SJCRH30 (cell line): ENCODE measurements around the gene SPAG7. TPM values are rescaled to one million over a fixed set of nuclear protein-coding genes. Genes with fewer than 3 reads are reported as not detected.

ENCODE experiments used
- DNase-seq, 2 experiments: peaks; one replicate each; pipeline ENCODE4 v3.0.0-alpha.2; 2015 to 2020
- H3K27ac ChIP-seq: fragments of 250-450 bp; sonication (Bioruptor Pico); 2 replicates; pipeline ENCODE4 v1.5.1; 2020; ENCODE audit warnings: mild to moderate bottlenecking, moderate library complexity
- H3K27me3 ChIP-seq: fragments of 250-450 bp; sonication (Bioruptor Pico); 2 replicates; pipeline ENCODE4 v1.5.1; 2020; ENCODE audit warnings: mild to moderate bottlenecking, moderate library complexity
- H3K36me3 ChIP-seq: fragments of 250-450 bp; sonication (Bioruptor Pico); 2 replicates; pipeline ENCODE4 v1.5.1; 2020; ENCODE audit warnings: mild to moderate bottlenecking, moderate library complexity
- H3K4me1 ChIP-seq: fragments of 250-450 bp; sonication (Bioruptor Pico); 2 replicates; pipeline ENCODE4 v1.5.1; 2020; ENCODE audit warnings: mild to moderate bottlenecking, moderate library complexity
- H3K4me3 ChIP-seq: fragments of 250-450 bp; sonication (Bioruptor Pico); 2 replicates; pipeline ENCODE4 v1.5.1; 2020; ENCODE audit warnings: mild to moderate bottlenecking, moderate library complexity
- H3K9me3 ChIP-seq: fragments of 250-450 bp; sonication (Bioruptor Pico); replicated peaks from 2 replicates; pipeline ENCODE4 v1.5.1; 2020; ENCODE audit warnings: mild to moderate bottlenecking, moderate library complexity
- total RNA-seq: library from RNA; depleted of rRNA; stranded (reverse); fragments of >200 nt; shearing (Covaris generic); gene quantifications from 2 replicates; pipeline ENCODE4 v1.2.3, GENCODE V29; 2014

SPAG7 gene
- total RNA-seq, 1 experiment from 2014 or later, result 36.8 TPM

- Histone ChIP-seq H3K4me3 (peak overlapping the region; percentile 96), H3K27me3 (no peaks in the 10 kb centered on the region), H3K9me3 (no peaks in the 10 kb centered on the region), H3K36me3 (peaks cover 40% of the 10 kb centered on the region), H3K4me1 (peaks cover 30% of the 10 kb centered on the region), H3K27ac (peak overlapping the region; percentile 98)
- DNase-seq, result peak; percentile 81 to 85
These were observed 18.1 kb downstream of the SPAG7 start for GRCh38 chr17:4949321-4950074.

- Histone ChIP-seq H3K9me3 (no peaks in the 10 kb centered on the region), H3K27ac (peak overlapping the region; percentile 98), H3K4me3 (peak overlapping the region; percentile 96), H3K36me3 (peaks cover 40% of the 10 kb centered on the region), H3K4me1 (peaks cover 26% of the 10 kb centered on the region), H3K27me3 (no peaks in the 10 kb centered on the region)
- peak; percentile 74 to 76 for DNase-seq
These were observed 18.7 kb downstream of the SPAG7 start for GRCh38 chr17:4948931-4949320.

- Histone ChIP-seq H3K4me3 (peak within 1 kb of the TSS; percentile 96), H3K4me1 (peaks cover 20% of the 10 kb centered on the region), H3K9me3 (no peaks in the 10 kb centered on the region), H3K27me3 (no peaks in the 10 kb centered on the region), H3K36me3 (peaks cover 40% of the 10 kb centered on the region), H3K27ac (peak within 1 kb of the TSS; percentile 98)
- DNase-seq, result peak; percentile 80 to 85
These were observed 19.3 kb downstream of the SPAG7 start, which contains the start of gene PFN1 for GRCh38 chr17:4948166-4948930. PFN1 (minus strand) TSS chr17:4948530; CDS start chr17:4948394, 136 bp downstream.

- Histone ChIP-seq H3K4me1 (peaks cover 14% of the 10 kb centered on the region), H3K36me3 (peaks cover 40% of the 10 kb centered on the region), H3K27ac (peak overlapping the region; percentile 98), H3K27me3 (no peaks in the 10 kb centered on the region), H3K4me3 (peak overlapping the region; percentile 96), H3K9me3 (no peaks in the 10 kb centered on the region)
- DNase-seq, result peak; percentile 62 to 75
These were observed 20.0 kb downstream of the SPAG7 start for GRCh38 chr17:4947411-4948165.

- Histone ChIP-seq H3K27me3 (no peaks in the 10 kb centered on the region), H3K4me3 (peak overlapping the region; percentile 96), H3K4me1 (peaks cover 12% of the 10 kb centered on the region), H3K27ac (peak overlapping the region; percentile 98), H3K9me3 (no peaks in the 10 kb centered on the region), H3K36me3 (peaks cover 40% of the 10 kb centered on the region)
- no peak for DNase-seq
These were observed 20.6 kb downstream of the SPAG7 start for GRCh38 chr17:4947010-4947410.

- peaks cover 12% of the 10 kb centered on the region for H3K4me1 ChIP-seq
- H3K36me3 ChIP-seq, result peaks cover 40% of the 10 kb centered on the region
- H3K27ac ChIP-seq, result peak overlapping the region; percentile 98
- no peak for DNase-seq
- H3K27me3 ChIP-seq, result no peaks in the 10 kb centered on the region
- H3K9me3 ChIP-seq, result no peaks in the 10 kb centered on the region
- H3K4me3 ChIP-seq, result peak overlapping the region; percentile 96
These were observed 21.2 kb downstream of the SPAG7 start for GRCh38 chr17:4946312-4946976.

GRCh38 chr17:4945944-4946280, 21.7 kb downstream of the SPAG7 start:
- peaks cover 40% of the 10 kb centered on the region for H3K36me3 ChIP-seq
- peak overlapping the region; percentile 96 for H3K4me3 ChIP-seq
- peak overlapping the region; percentile 98 for H3K27ac ChIP-seq

GRCh38 chr17:4945176-4945943, 22.3 kb downstream of the SPAG7 start:
- Histone ChIP-seq H3K4me3 (peak overlapping the region; percentile 96), H3K27me3 (no peaks in the 10 kb centered on the region), H3K4me1 (peaks cover 12% of the 10 kb centered on the region), H3K36me3 (peaks cover 40% of the 10 kb centered on the region), H3K27ac (peak overlapping the region; percentile 98), H3K9me3 (no peaks in the 10 kb centered on the region)
- DNase-seq, result peak; percentile 81

More at GRCh38 chr17:4945944-4946280, 21.7 kb downstream of the SPAG7 start:
- Histone ChIP-seq H3K27me3 (no peaks in the 10 kb centered on the region), H3K9me3 (no peaks in the 10 kb centered on the region), H3K4me1 (peaks cover 12% of the 10 kb centered on the region)
- DNase-seq, result peak; percentile 77 to 92

GRCh38 chr17:4944554-4945175, 23.0 kb downstream of the SPAG7 start:
- no peaks in the 10 kb centered on the region for H3K9me3 ChIP-seq
- no peak overlapping the region for H3K4me3 ChIP-seq
- H3K27ac ChIP-seq, result peak overlapping the region; percentile 98
- no peaks in the 10 kb centered on the region for H3K27me3 ChIP-seq
- H3K36me3 ChIP-seq, result peaks cover 40% of the 10 kb centered on the region
- no peak for DNase-seq
- H3K4me1 ChIP-seq, result peaks cover 12% of the 10 kb centered on the region

GRCh38 chr17:4944163-4944553, 23.5 kb downstream of the SPAG7 start:
- H3K4me1 ChIP-seq, result peaks cover 12% of the 10 kb centered on the region
- no peak for DNase-seq
- no peak overlapping the region for H3K27ac ChIP-seq
- H3K4me3 ChIP-seq, result no peak overlapping the region
- H3K9me3 ChIP-seq, result no peaks in the 10 kb centered on the region
- no peaks in the 10 kb centered on the region for H3K27me3 ChIP-seq
- peaks cover 40% of the 10 kb centered on the region for H3K36me3 ChIP-seq

- no peak overlapping the region for H3K4me3 ChIP-seq
- no peak overlapping the region for H3K27ac ChIP-seq
- peaks cover 38% of the 10 kb centered on the region for H3K36me3 ChIP-seq
- no peaks in the 10 kb centered on the region for H3K27me3 ChIP-seq
- DNase-seq, result no peak
- no peaks in the 10 kb centered on the region for H3K9me3 ChIP-seq
- H3K4me1 ChIP-seq, result peaks cover 12% of the 10 kb centered on the region
These were observed 24.7 kb downstream of the SPAG7 start for GRCh38 chr17:4942760-4943508.

GRCh38 chr17:4941319-4941610, 26.4 kb downstream of the SPAG7 start:
- DNase-seq, result no peak
- Histone ChIP-seq H3K9me3 (no peaks in the 10 kb centered on the region), H3K27ac (peak overlapping the region; percentile 90; the same call in 1 of the 2 replicates), H3K4me1 (peaks cover 12% of the 10 kb centered on the region), H3K4me3 (peak overlapping the region; percentile 67), H3K27me3 (no peaks in the 10 kb centered on the region), H3K36me3 (peaks cover 27% of the 10 kb centered on the region)
